ENCODE data around the gene EFTUD2.

DNA sequence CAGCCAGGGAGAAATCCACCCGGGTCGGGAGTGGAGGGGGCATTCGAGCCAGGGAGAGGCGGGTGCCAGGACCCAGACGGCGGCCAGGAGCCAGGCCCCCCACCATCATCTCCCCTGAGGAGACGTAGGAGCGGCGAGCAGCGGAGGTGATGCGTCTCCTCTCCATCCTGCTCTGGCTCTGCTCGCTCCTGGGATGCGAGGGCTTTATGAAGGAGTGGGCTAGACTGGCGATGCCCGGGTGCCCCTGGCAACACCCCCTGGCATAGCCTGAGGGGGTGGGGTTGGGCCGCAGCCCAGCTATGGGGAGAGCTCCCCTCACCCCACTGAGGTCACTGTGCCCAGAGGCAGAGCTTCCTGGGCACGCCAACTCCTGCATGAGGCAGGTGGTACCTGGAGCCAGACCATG lies 16.1 kb upstream of the EFTUD2 start, which contains the start of gene GFAP:
- TF ChIP-seq, protein P1, sequence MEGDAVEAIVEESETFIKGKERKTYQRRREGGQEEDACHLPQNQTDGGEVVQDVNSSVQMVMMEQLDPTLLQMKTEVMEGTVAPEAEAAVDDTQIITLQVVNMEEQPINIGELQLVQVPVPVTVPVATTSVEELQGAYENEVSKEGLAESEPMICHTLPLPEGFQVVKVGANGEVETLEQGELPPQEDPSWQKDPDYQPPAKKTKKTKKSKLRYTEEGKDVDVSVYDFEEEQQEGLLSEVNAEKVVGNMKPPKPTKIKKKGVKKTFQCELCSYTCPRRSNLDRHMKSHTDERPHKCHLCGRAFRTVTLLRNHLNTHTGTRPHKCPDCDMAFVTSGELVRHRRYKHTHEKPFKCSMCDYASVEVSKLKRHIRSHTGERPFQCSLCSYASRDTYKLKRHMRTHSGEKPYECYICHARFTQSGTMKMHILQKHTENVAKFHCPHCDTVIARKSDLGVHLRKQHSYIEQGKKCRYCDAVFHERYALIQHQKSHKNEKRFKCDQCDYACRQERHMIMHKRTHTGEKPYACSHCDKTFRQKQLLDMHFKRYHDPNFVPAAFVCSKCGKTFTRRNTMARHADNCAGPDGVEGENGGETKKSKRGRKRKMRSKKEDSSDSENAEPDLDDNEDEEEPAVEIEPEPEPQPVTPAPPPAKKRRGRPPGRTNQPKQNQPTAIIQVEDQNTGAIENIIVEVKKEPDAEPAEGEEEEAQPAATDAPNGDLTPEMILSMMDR (IDR thresholded peaks at IDR 0.05 in 2 of 3, conservative IDR thresholded peaks at IDR 0.05 in 1 of 3; ENCODE audit: borderline replicate concordance in 1 of 3, insufficient read depth in 1 of 3, low read depth in 2 of 3, low read length in 2 of 3): no peak
- TF ChIP-seq JUND (IDR thresholded peaks at IDR 0.05) (no peak), SRF (IDR thresholded peaks at IDR 0.05; ENCODE audit: low read depth) (no peak)
- TF ChIP-seq, protein P2, sequence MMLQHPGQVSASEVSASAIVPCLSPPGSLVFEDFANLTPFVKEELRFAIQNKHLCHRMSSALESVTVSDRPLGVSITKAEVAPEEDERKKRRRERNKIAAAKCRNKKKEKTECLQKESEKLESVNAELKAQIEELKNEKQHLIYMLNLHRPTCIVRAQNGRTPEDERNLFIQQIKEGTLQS (IDR thresholded peaks at IDR 0.05): no peak
